Stimulated activated CD4-positive, alpha-beta T cell treated with anti-CD3 and anti-CD28 coated beads, TNF-alpha, amount 100 ng/mL, for 1 hour (primary cell): Measurements from ENCODE around the gene LPCAT2.

ENCODE experiments used
- DNase-seq, 3 donors: peaks; one replicate each; pipeline ENCODE4 v3.0.0-alpha.2; 2020; ENCODE audit warnings: low read depth in 3 of 3, low spot score in 1 of 3

Gene LPCAT2

GRCh38 chr16:55479430-55480140 is 29.3 kb upstream of the LPCAT2 start:
- DNase-seq: no peak

GRCh38 chr16:55480228-55480655 is 28.6 kb upstream of the LPCAT2 start:
- no peak for DNase-seq

GRCh38 chr16:55481023-55481422 is 27.8 kb upstream of the LPCAT2 start:
- no peak for DNase-seq

GRCh38 chr16:55482056-55482455 is 26.8 kb upstream of the LPCAT2 start:
- DNase-seq: no peak

GRCh38 chr16:55487048-55487803 is 21.6 kb upstream of the LPCAT2 start:
- no peak for DNase-seq

- DNase-seq: no peak
These were observed 20.6 kb upstream of the LPCAT2 start for GRCh38 chr16:55488306-55488705.

- DNase-seq: no peak
These were observed 19.5 kb upstream of the LPCAT2 start for GRCh38 chr16:55489119-55489955.

- DNase-seq: no peak
These were observed 19.0 kb upstream of the LPCAT2 start for GRCh38 chr16:55489956-55490265.

GRCh38 chr16:55490301-55490700 is 18.6 kb upstream of the LPCAT2 start:
- no peak for DNase-seq

- no peak for DNase-seq
These were observed 17.2 kb upstream of the LPCAT2 start for GRCh38 chr16:55491691-55492090.

GRCh38 chr16:55492756-55493380 is 16.0 kb upstream of the LPCAT2 start:
- DNase-seq: no peak

GRCh38 chr16:55494994-55495421 is 13.9 kb upstream of the LPCAT2 start:
- no peak for DNase-seq

GRCh38 chr16:55495616-55496289 is 13.1 kb upstream of the LPCAT2 start:
- DNase-seq: no peak

- DNase-seq: no peak
These were observed 12.2 kb upstream of the LPCAT2 start for GRCh38 chr16:55496509-55497145.

- no peak for DNase-seq
These were observed 11.3 kb upstream of the LPCAT2 start for GRCh38 chr16:55497558-55497957.

- DNase-seq: no peak
These were observed 10.8 kb upstream of the LPCAT2 start for GRCh38 chr16:55498101-55498500.

GRCh38 chr16:55499281-55499680 is 9.6 kb upstream of the LPCAT2 start:
- DNase-seq: no peak

- DNase-seq: no peak
These were observed 8.8 kb upstream of the LPCAT2 start for GRCh38 chr16:55499951-55500529.

- no peak for DNase-seq
These were observed 8.3 kb upstream of the LPCAT2 start for GRCh38 chr16:55500530-55501011.
